ENCODE data around the gene RUNX2. TPM values are rescaled to one million over a fixed set of nuclear protein-coding genes. Genes with fewer than 3 reads are reported as not detected.

Gene RUNX2
- total and polyA plus RNA-seq, 4 donors, result 0.09 to 1.5 (median 0.75) TPM

GRCh38 chr6:45462190-45463134 lies 134.3 kb downstream of the RUNX2 start:
- TF ChIP-seq RXRA (IDR thresholded peaks at IDR 0.05) (no peak), TAF1 (conservative IDR thresholded peaks at IDR 0.05) (no peak), FOXA2 (IDR thresholded peaks at IDR 0.05) (no peak), JUND (IDR thresholded peaks at IDR 0.05) (no peak), ATF3 (IDR thresholded peaks at IDR 0.05) (no peak), ZBTB33 (IDR thresholded peaks at IDR 0.05) (no peak), REST (IDR thresholded peaks at IDR 0.05) (no peak)
- Histone ChIP-seq H3K27me3 (ENCODE audit: control insufficient read depth in 4 of 4, insufficient read depth in 4 of 4, low read length in 3 of 4) (no peaks in the 10 kb centered on the region), H3K27ac (ENCODE audit: low read depth in 1 of 2, low read length in 2 of 2) (no peak overlapping the region), H3K9me3 (ENCODE audit: control insufficient read depth in 4 of 4, low read length in 3 of 4) (no peaks in the 10 kb centered on the region), H3K4me1 (ENCODE audit: control insufficient read depth in 4 of 4, insufficient read depth in 4 of 4, low read length in 3 of 4) (no peaks in the 10 kb centered on the region), H3K4me3 (ENCODE audit: low read depth in 1 of 3, low read length in 3 of 3) (no peak overlapping the region), H3K9ac (ENCODE audit: low read depth in 1 of 2, low read length in 2 of 2) (no peak overlapping the region), H3K36me3 (ENCODE audit: control insufficient read depth in 4 of 4, insufficient read depth in 3 of 4, low read depth in 1 of 4, low read length in 3 of 4) (no peaks in the 10 kb centered on the region)
- 83% methylated on average over 7 of the region's 7 CpGs for WGBS
- no peak for DNase-seq (ENCODE audit: low spot score)

- Histone ChIP-seq H3K27me3 (ENCODE audit: control insufficient read depth in 4 of 4, insufficient read depth in 4 of 4, low read length in 3 of 4) (no peaks in the 10 kb centered on the region), H3K4me1 (ENCODE audit: control insufficient read depth in 4 of 4, insufficient read depth in 4 of 4, low read length in 3 of 4) (no peaks in the 10 kb centered on the region), H3K9me3 (ENCODE audit: control insufficient read depth in 4 of 4, low read length in 3 of 4) (no peaks in the 10 kb centered on the region), H3K4me3 (ENCODE audit: low read depth in 1 of 3, low read length in 3 of 3) (no peak overlapping the region), H3K27ac (ENCODE audit: low read depth in 1 of 2, low read length in 2 of 2) (no peak overlapping the region), H3K9ac (ENCODE audit: low read depth in 1 of 2, low read length in 2 of 2) (no peak overlapping the region), H3K36me3 (ENCODE audit: control insufficient read depth in 4 of 4, insufficient read depth in 3 of 4, low read depth in 1 of 4, low read length in 3 of 4) (no peaks in the 10 kb centered on the region)
- DNase-seq (ENCODE audit: low spot score), result no peak
- no peak for TF ChIP-seq JUND (IDR thresholded peaks at IDR 0.05)
These were observed 136.6 kb downstream of the RUNX2 start for GRCh38 chr6:45464685-45465084.

GRCh38 chr6:45466686-45467085 lies 138.6 kb downstream of the RUNX2 start:
- H3K9me3 ChIP-seq (ENCODE audit: control insufficient read depth in 4 of 4, low read length in 3 of 4), result no peaks in the 10 kb centered on the region
- H3K4me3 ChIP-seq (ENCODE audit: low read depth in 1 of 3, low read length in 3 of 3), result no peak overlapping the region
- H3K27me3 ChIP-seq (ENCODE audit: control insufficient read depth in 4 of 4, insufficient read depth in 4 of 4, low read length in 3 of 4), result no peaks in the 10 kb centered on the region
- 88% methylated on average over 4 of the region's 4 CpGs for WGBS
- no peaks in the 10 kb centered on the region for H3K36me3 ChIP-seq (ENCODE audit: control insufficient read depth in 4 of 4, insufficient read depth in 3 of 4, low read depth in 1 of 4, low read length in 3 of 4)
- no peak overlapping the region for H3K9ac ChIP-seq (ENCODE audit: low read depth in 1 of 2, low read length in 2 of 2)
- H3K4me1 ChIP-seq (ENCODE audit: control insufficient read depth in 4 of 4, insufficient read depth in 4 of 4, low read length in 3 of 4), result no peaks in the 10 kb centered on the region
- H3K27ac ChIP-seq (ENCODE audit: low read depth in 1 of 2, low read length in 2 of 2), result no peak overlapping the region
- no peak for DNase-seq (ENCODE audit: low spot score)
- no peak for TF ChIP-seq FOXA1 (IDR thresholded peaks at IDR 0.05)
- TF ChIP-seq NR2F2 (IDR thresholded peaks at IDR 0.05), result no peak
- no peak for TF ChIP-seq RAD21 (IDR thresholded peaks at IDR 0.05)
- no peak for TF ChIP-seq REST (IDR thresholded peaks at IDR 0.05)
- no peak for TF ChIP-seq ATF3 (IDR thresholded peaks at IDR 0.05)
- no peak for TF ChIP-seq HNF4A (conservative IDR thresholded peaks at IDR 0.05)
- TF ChIP-seq CTCF (IDR thresholded peaks at IDR 0.05; ENCODE audit: low read depth, low read length, missing input control), result no peak
- TF ChIP-seq EGR1 (IDR thresholded peaks at IDR 0.05; ENCODE audit: low read depth in 2 of 2), result no peak
- no peak for TF ChIP-seq YY1 (IDR thresholded peaks at IDR 0.05)
- no peak for TF ChIP-seq TAF1 (conservative IDR thresholded peaks at IDR 0.05)
- no peak for TF ChIP-seq RXRA (IDR thresholded peaks at IDR 0.05)

All from liver (tissue), 9 donors.